CD14-positive monocyte (primary cell): Measurements from ENCODE around the gene IGLL5. TPM values are rescaled to one million over a fixed set of nuclear protein-coding genes. Genes with fewer than 3 reads are reported as not detected.

Source experiments
- DNase-seq, 3 donors: peaks; one replicate each; pipeline ENCODE4 v3.0.0-alpha.2; 2011 to 2022
- H2AFZ ChIP-seq: 2 replicates; pipeline ENCODE4 v1.6.0; 2012; ENCODE audit warnings: mild to moderate bottlenecking, low read depth, low read length, inconsistent platforms; ENCODE audit not compliant: insufficient read depth, poor library complexity, severe bottlenecking
- H3K27ac ChIP-seq, 2 donors: 1 replicate in 1 of 2; 2 replicates in 1 of 2; pipeline ENCODE4 v1.5.1; 2012 to 2013; ENCODE audit warnings: low read length in 2 of 2, control low read depth in 1 of 2, inconsistent platforms in 1 of 2, low read depth in 1 of 2, mild to moderate bottlenecking in 1 of 2
- H3K27me3 ChIP-seq, 2 donors: one replicate each; pipeline versions ENCODE4 v1.6.0 to v1.6.1; 2011 to 2013; ENCODE audit warnings: low read length in 2 of 2; ENCODE audit not compliant: control insufficient read depth in 2 of 2, insufficient read depth in 2 of 2
- H3K36me3 ChIP-seq, 2 donors: replicated peaks in 1 of 2; 1 replicate in 1 of 2; 2 replicates in 1 of 2; pipeline versions ENCODE4 v1.5.1 to v1.6.1; 2012 to 2013; ENCODE audit warnings: low read length in 2 of 2, control low read depth in 1 of 2, inconsistent platforms in 1 of 2, mild to moderate bottlenecking in 1 of 2; ENCODE audit not compliant: insufficient read depth in 2 of 2, control insufficient read depth in 1 of 2
- H3K4me1 ChIP-seq, 2 donors: 1 replicate in 1 of 2; 2 replicates in 1 of 2; pipeline versions ENCODE4 v1.5.1 to v1.6.1; 2012 to 2013; ENCODE audit warnings: low read length in 2 of 2, control low read depth in 1 of 2, inconsistent platforms in 1 of 2, mild to moderate bottlenecking in 1 of 2, moderate library complexity in 1 of 2; ENCODE audit not compliant: insufficient read depth in 2 of 2, control insufficient read depth in 1 of 2
- H3K4me2 ChIP-seq: replicated peaks from 2 replicates; pipeline ENCODE3; 2012; ENCODE audit warnings: low read length, moderate library complexity, mild to moderate bottlenecking; ENCODE audit not compliant: poor library complexity, severe bottlenecking; ENCODE audit errors: extremely low read depth
- H3K4me3 ChIP-seq, 3 experiments: fragments of 200-600 bp in 1 of 3; sonication (generic) in 1 of 3; replicated peaks in 1 of 3; 1 replicate in 2 of 3; 2 replicates in 1 of 3; pipeline ENCODE4 v1.5.1; 2011 to 2013; ENCODE audit warnings: low read length in 3 of 3, mild to moderate bottlenecking in 3 of 3, control low read depth in 2 of 3, low read depth in 2 of 3, inconsistent platforms in 1 of 3, moderate library complexity in 1 of 3
- H3K79me2 ChIP-seq: 2 replicates; pipeline ENCODE4 v1.6.0; 2012; ENCODE audit warnings: mild to moderate bottlenecking, control low read depth, inconsistent platforms, low read length, moderate library complexity; ENCODE audit not compliant: insufficient read depth
- H3K9ac ChIP-seq: 2 replicates; pipeline ENCODE4 v1.6.0; 2017; ENCODE audit warnings: low read length, mild to moderate bottlenecking; ENCODE audit not compliant: insufficient read depth, poor library complexity, severe bottlenecking
- H3K9me3 ChIP-seq, 2 donors: replicated peaks in 1 of 2; 1 replicate in 1 of 2; 2 replicates in 1 of 2; pipeline versions ENCODE4 v1.5.1 to v1.6.1; 2012 to 2013; ENCODE audit warnings: low read length in 2 of 2, control low read depth in 1 of 2; ENCODE audit not compliant: control insufficient read depth in 1 of 2, insufficient read depth in 1 of 2
- H4K20me1 ChIP-seq: 2 replicates; pipeline ENCODE4 v1.6.0; 2012; ENCODE audit warnings: mild to moderate bottlenecking, low read length, control low read depth, moderate library complexity; ENCODE audit not compliant: insufficient read depth
- H3K27ac Mint-ChIP-seq, 7 donors: one replicate each; pipeline ENCODE4 v1.8.0; 2020; ENCODE audit warnings: mild to moderate bottlenecking in 7 of 7, mixed read lengths in 7 of 7, moderate library complexity in 6 of 7, inconsistent platforms in 2 of 7
- H3K27me3 Mint-ChIP-seq, 3 donors: one replicate each; pipeline ENCODE4 v1.8.0; 2021 to 2022; ENCODE audit warnings: low read depth in 3 of 3, mild to moderate bottlenecking in 3 of 3, mixed read lengths in 3 of 3, moderate library complexity in 3 of 3, inconsistent platforms in 1 of 3
- H3K36me3 Mint-ChIP-seq, 2 donors: one replicate each; pipeline ENCODE4 v1.8.0; 2020; ENCODE audit warnings: mixed read lengths in 2 of 2, inconsistent platforms in 1 of 2, mild to moderate bottlenecking in 1 of 2
- H3K4me1 Mint-ChIP-seq: one replicate; pipeline ENCODE4 v1.8.0; 2020; ENCODE audit warnings: mild to moderate bottlenecking, mixed read lengths
- H3K4me3 Mint-ChIP-seq, 2 donors: one replicate each; pipeline ENCODE4 v1.8.0; 2020; ENCODE audit warnings: mild to moderate bottlenecking in 2 of 2, mixed read lengths in 2 of 2, moderate library complexity in 1 of 2
- H3K9me3 Mint-ChIP-seq, 7 donors: one replicate each; pipeline ENCODE4 v1.8.0; 2020 to 2022; ENCODE audit warnings: mixed read lengths in 7 of 7, mild to moderate bottlenecking in 6 of 7, moderate library complexity in 6 of 7, inconsistent platforms in 2 of 7
- WGBS: methylation state at CpG from one replicate; pipeline ENCODE4 v1.1.5; 2013; ENCODE audit warnings: missing lambda C conversion rate; ENCODE audit not compliant: insufficient coverage; 5-methylcytosine and 5-hydroxymethylcytosine counted together
- intact Hi-C, 2 donors: fragments of 100-400 bp; cut with micrococcal nuclease; formaldehyde crosslinking; loops; one replicate each; pipeline versions ENCODE4 v1.15.0 to v1.15.1; 2023
- polyA plus RNA-seq, 3 donors: library from polyadenylated mRNA; depleted of rRNA in 1 of 3; unstranded in 2 of 3; stranded (reverse) in 1 of 3; fragments of 300-500 nt in 2 of 3; fragments of >200 nt in 1 of 3; fragmentation: Illumina TruSeq in 2 of 3; gene quantifications; 1 replicate in 2 of 3; 2 replicates in 1 of 3; pipeline ENCODE4 v1.2.3, GENCODE V29; 2012 to 2021
- TF ChIP-seq, protein P1 (sequence below): fragments of 200-600 bp; IDR thresholded peaks from one replicate; pipeline ENCODE4 v1.8.0; 2022; ENCODE audit warnings: antibody characterized with exemption, mild to moderate bottlenecking

Gene IGLL5
- polyA plus RNA-seq, 3 donors = 0.21 to 0.38 TPM; not detected in 1

DNA sequence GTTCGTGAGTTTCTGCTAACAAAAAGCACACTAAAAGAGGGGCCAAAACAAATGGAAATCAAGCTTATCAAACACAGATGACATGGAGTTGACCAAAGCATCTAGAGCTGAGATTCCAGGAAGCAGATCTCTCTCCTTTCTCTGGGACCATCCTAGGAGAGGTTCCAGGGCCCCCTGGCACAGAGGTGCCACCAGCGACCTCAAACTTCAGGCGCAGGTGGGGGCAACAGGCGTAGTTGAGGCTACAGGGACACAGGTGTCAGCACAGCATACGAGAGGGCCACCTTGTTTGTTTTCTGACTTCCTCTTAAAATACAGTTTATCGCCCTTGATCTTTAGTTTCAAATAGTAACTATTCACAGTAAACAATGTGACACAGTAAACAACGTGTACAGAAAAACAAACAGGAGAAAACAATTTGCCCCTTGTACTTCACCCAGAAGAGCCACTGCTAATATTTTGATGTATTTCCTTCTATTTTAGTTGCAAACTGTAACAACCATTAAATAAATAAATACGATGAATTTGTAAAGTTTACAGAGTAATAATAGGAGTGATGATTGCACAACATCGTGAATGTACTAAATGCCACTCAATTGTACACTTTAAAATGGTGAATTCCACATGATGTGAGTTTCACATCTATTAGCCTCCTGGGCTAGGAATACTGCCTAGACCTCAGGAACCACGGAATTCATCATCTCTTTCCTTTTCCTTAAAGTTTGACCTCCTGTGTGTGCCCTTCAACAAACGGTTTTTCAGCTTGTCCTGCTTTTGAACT lies 52.2 kb downstream of the IGLL5 start:
- DNase-seq = no peak
- H3K4me2 ChIP-seq = no peak overlapping the region
- WGBS = 89% methylated on average over 5 of the region's 11 CpGs
- Mint-ChIP-seq H3K4me1 (peaks cover 53% of the 10 kb centered on the region), H3K27ac (peak overlapping the region in 3 of 7 donors; percentile 3 to 70 (median 65)), H3K36me3 (no peaks in the 10 kb centered on the region), H3K4me3 (no peak overlapping the region), H3K27me3 (peaks cover 0 to 11% (median 4%) of the 10 kb centered on the region in 3 donors), H3K9me3 (no peaks in the 10 kb centered on the region)
- H3K9ac ChIP-seq = no peak overlapping the region
- intact Hi-C loops = no loop called here
- no peaks in the 10 kb centered on the region for H4K20me1 ChIP-seq
- H3K27ac ChIP-seq = no peak overlapping the region
- H3K4me3 ChIP-seq = no peak overlapping the region
- H3K9me3 ChIP-seq = no peaks in the 10 kb centered on the region
- H3K36me3 ChIP-seq = no peaks in the 10 kb centered on the region
- TF ChIP-seq, protein P1, sequence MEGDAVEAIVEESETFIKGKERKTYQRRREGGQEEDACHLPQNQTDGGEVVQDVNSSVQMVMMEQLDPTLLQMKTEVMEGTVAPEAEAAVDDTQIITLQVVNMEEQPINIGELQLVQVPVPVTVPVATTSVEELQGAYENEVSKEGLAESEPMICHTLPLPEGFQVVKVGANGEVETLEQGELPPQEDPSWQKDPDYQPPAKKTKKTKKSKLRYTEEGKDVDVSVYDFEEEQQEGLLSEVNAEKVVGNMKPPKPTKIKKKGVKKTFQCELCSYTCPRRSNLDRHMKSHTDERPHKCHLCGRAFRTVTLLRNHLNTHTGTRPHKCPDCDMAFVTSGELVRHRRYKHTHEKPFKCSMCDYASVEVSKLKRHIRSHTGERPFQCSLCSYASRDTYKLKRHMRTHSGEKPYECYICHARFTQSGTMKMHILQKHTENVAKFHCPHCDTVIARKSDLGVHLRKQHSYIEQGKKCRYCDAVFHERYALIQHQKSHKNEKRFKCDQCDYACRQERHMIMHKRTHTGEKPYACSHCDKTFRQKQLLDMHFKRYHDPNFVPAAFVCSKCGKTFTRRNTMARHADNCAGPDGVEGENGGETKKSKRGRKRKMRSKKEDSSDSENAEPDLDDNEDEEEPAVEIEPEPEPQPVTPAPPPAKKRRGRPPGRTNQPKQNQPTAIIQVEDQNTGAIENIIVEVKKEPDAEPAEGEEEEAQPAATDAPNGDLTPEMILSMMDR = no peak
- H3K27me3 ChIP-seq = no peaks in the 10 kb centered on the region
- peaks cover 56 to 60% of the 10 kb centered on the region in 2 donors for H3K4me1 ChIP-seq
- no peaks in the 10 kb centered on the region for H3K79me2 ChIP-seq
- no peak overlapping the region for H2AFZ ChIP-seq

DNA sequence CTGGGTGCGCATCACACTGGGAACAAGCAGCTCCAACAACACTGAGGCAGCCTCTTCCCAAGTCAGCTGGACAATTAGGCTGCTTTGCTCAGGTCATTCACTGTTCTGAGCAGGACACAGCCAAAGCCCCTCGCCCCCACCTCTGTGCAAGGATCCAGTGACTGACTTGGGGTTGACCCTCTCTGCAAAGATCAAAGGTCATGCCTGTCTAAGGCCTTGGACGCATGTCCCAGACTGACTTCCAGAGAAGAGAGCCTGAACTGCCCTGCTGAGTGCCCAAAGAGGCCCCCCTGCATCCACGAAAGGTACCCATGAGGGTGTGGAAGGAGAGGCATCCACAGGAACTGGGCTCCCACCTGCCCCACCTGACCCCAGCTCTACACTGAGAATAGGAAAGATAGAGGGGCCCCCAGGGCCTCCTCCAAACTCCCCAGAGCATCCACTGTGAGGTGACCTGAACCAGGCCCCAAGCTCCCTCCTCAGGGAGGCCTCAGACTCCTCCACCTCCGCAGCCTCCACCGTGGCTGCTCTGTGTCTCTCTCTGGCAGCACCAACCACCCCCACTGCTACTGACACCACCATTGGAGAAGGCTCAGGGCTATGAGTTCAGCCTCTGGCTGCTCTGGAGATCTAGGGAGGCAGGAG lies 53.5 kb downstream of the IGLL5 start:
- Histone ChIP-seq H3K4me2 (no peak overlapping the region), H3K27me3 (no peaks in the 10 kb centered on the region), H3K9ac (no peak overlapping the region), H3K79me2 (no peaks in the 10 kb centered on the region), H3K36me3 (no peaks in the 10 kb centered on the region), H3K27ac (peak overlapping the region in 1 of 2 donors; percentile 50), H3K4me1 (peaks cover 52 to 57% of the 10 kb centered on the region in 2 donors), H3K4me3 (no peak overlapping the region), H3K9me3 (no peaks in the 10 kb centered on the region), H2AFZ (no peak overlapping the region), H4K20me1 (no peaks in the 10 kb centered on the region)
- H3K36me3 Mint-ChIP-seq = no peaks in the 10 kb centered on the region
- H3K9me3 Mint-ChIP-seq = no peaks in the 10 kb centered on the region
- TF ChIP-seq, protein P1 = no peak
- 95% methylated on average over 2 of the region's 6 CpGs for WGBS
- H3K27ac Mint-ChIP-seq = peak overlapping the region in 1 of 7 donors; percentile 40
- peaks cover 0 to 11% (median 4%) of the 10 kb centered on the region in 3 donors for H3K27me3 Mint-ChIP-seq
- intact Hi-C loops = no loop called here
- no peak overlapping the region for H3K4me3 Mint-ChIP-seq
- peaks cover 49% of the 10 kb centered on the region for H3K4me1 Mint-ChIP-seq
- no peak for DNase-seq
